Heart right ventricle (tissue), 16 donors: ENCODE data around the gene TNNT3. TPM values are rescaled to one million over a fixed set of nuclear protein-coding genes. Genes with fewer than 3 reads are reported as not detected.
A peak's percentile ranks its signal among the peaks of the same experiment; 100 is the strongest.

Experiments
- ATAC-seq, 8 donors: fragments of 200-7000 bp; cut with Tn5 transposase; one replicate each; pipeline ENCODE4 v1.9.1; 2020; ENCODE audit warnings: mild to moderate bottlenecking in 8 of 8, moderate library complexity in 8 of 8, moderate number of reproducible peaks in 1 of 8
- DNase-seq, 2 donors: peaks; one replicate each; pipeline ENCODE4 v3.0.0-alpha.2; 2020
- H3K27ac ChIP-seq, 10 donors: fragments of 200-600 bp; sonication (generic) in 2 of 10; one replicate each; pipeline versions ENCODE4 v1.5.0 to v1.8.0; 2020 to 2022; ENCODE audit warnings: mild to moderate bottlenecking in 3 of 10
- H3K27me3 ChIP-seq, 7 donors: fragments of 200-600 bp; one replicate each; pipeline ENCODE4 v1.8.0; 2021 to 2022; ENCODE audit warnings: mild to moderate bottlenecking in 2 of 7
- H3K36me3 ChIP-seq, 9 donors: fragments of 200-600 bp; sonication (generic) in 1 of 9; one replicate each; pipeline versions ENCODE4 v1.5.0 to v1.8.0; 2020 to 2022; ENCODE audit warnings: mild to moderate bottlenecking in 2 of 9
- H3K4me1 ChIP-seq, 9 donors: fragments of 200-600 bp; sonication (generic) in 1 of 9; one replicate each; pipeline versions ENCODE4 v1.5.0 to v1.8.0; 2020 to 2022; ENCODE audit warnings: mild to moderate bottlenecking in 4 of 9
- H3K4me3 ChIP-seq, 10 donors: fragments of 200-600 bp; sonication (generic) in 2 of 10; one replicate each; pipeline versions ENCODE4 v1.5.0 to v1.8.0; 2020 to 2022; ENCODE audit warnings: mild to moderate bottlenecking in 7 of 10, moderate library complexity in 2 of 10
- H3K9me3 ChIP-seq, 11 donors: fragments of 200-600 bp in 10 of 11; sonication (generic) in 2 of 11; one replicate each; pipeline versions ENCODE4 v1.5.0 to v1.8.0; 2013 to 2022; ENCODE audit warnings: mild to moderate bottlenecking in 2 of 11, control low read depth in 1 of 11, moderate library complexity in 1 of 11
- CTCF ChIP-seq, 9 donors: fragments of 200-600 bp; sonication (generic) in 2 of 9; IDR thresholded peaks; one replicate each; pipeline versions ENCODE4 v1.5.0 to v1.8.0; 2021 to 2022; ENCODE audit warnings: antibody characterized with exemption in 9 of 9, mild to moderate bottlenecking in 5 of 9, moderate library complexity in 1 of 9
- WGBS, 2 donors: extraction: QIAGEN DNeasy Blood & Tissue Kit; methylation state at CpG; one replicate each; pipeline ENCODE4 v1.1.7; 2013; ENCODE audit warnings: inconsistent platforms in 1 of 2; 5-methylcytosine and 5-hydroxymethylcytosine counted together
- intact Hi-C, 10 donors: fragments of 100-400 bp; cut with DNase I; formaldehyde crosslinking; loops; one replicate each; pipeline versions ENCODE4 v1.11.1 to v1.14.2; 2022
- polyA plus RNA-seq, 2 donors: library from polyadenylated mRNA; stranded (reverse); fragments of 200-250 nt; gene quantifications; one replicate each; pipeline ENCODE4 v1.2.3, GENCODE V29; 2013
- total RNA-seq, 10 donors: library from RNA; stranded (reverse); fragmentation: NEBNext Ultra II Directional in 3 of 10; extraction: Animal tissue kit (Norgen Biotek cat#: 25700) in 3 of 10; gene quantifications; one replicate each; pipeline versions ENCODE4 v1.2.1 to v1.2.4, GENCODE V29; 2021 to 2023
- donor health status: Arrhythmogenic right ventricular cardiomyopathy.
- donor health status: ischemic (EF 13 %, LVEDD 7.1; RV severe dilation, severe dysfunction).
- donor health status: healthy with polysubstance abuse.
- donor health status: DM: no; HTN: yes; CAD: no.
- donor health status: DM: no; HTN: no; CAD: no.
- donor health status: ischemic (EF 25% LVEDD 6.9; RV normal size, moderate dysfunction).
- donor health status: ischemic (EF 25% LVEDD 5.7; RV mildly dilated, moderate dysfunction).
- donor health status: healthy.
- donor health status: DM: yes; HTN: yes; CAD: no.
- donor health status: Ischemic cardiomyopathy.
- donor health status: ischemic (EF 35%, LVEDD 5.7; RV mildly dilated, moderate dysfunction).
- donor health status: nonischemic (EF 11% LVEDD 7.7; RV severe dilation, severe dysfunction).
- donor health status: DM: yes; HTN: yes; CAD: no.
- donor health status: PGD.
- donor health status: ischemic (EF 29% LVEDD 5.4; RV normal size, mild dysfunction).
- donor health status: nonischemic (EF 23%, LVEDD 6.1; RV moderate dilation, normal function).

Gene TNNT3
- total and polyA plus RNA-seq, 12 donors = 12.5 to 49.9 (median 44.4) TPM

GRCh38 chr11:1920128-1920908, 815 bp downstream of the TNNT3 start:
- 74 to 82% methylated on average over 25 of the region's 25 CpGs for WGBS, 2 donors
- H3K36me3 ChIP-seq = no peaks in the 10 kb centered on the region
- peaks cover 37 to 88% (median 59%) of the 10 kb centered on the region in 9 donors for H3K4me1 ChIP-seq
- H3K27me3 ChIP-seq = no peaks in the 10 kb centered on the region
- H3K4me3 ChIP-seq = peak overlapping the region in 8 of 10 donors; percentile 22 to 53 (median 36)
- intact Hi-C loops = loop anchor here in 2 of 10 donors (5.0 kb wide), 2 partner anchors 38 to 232 kb away; no protein-coding TSS in a partner anchor
- ATAC-seq (no peak), DNase-seq (no peak)
- H3K9me3 ChIP-seq = no peaks in the 10 kb centered on the region
- peak overlapping the region; percentile 68 to 94 (median 81) for H3K27ac ChIP-seq
- TF ChIP-seq CTCF (IDR thresholded peaks at IDR 0.05) = no peak

- WGBS, 2 donors = 59 to 77% methylated on average over 21 of the region's 21 CpGs
- Histone ChIP-seq H3K36me3 (no peaks in the 10 kb centered on the region), H3K4me1 (peaks cover 45 to 93% (median 62%) of the 10 kb centered on the region in 9 donors), H3K9me3 (no peaks in the 10 kb centered on the region), H3K27me3 (no peaks in the 10 kb centered on the region), H3K4me3 (peak overlapping the region in 8 of 10 donors; percentile 0 to 53 (median 36)), H3K27ac (peak overlapping the region; percentile 68 to 94 (median 81))
- no peak for TF ChIP-seq CTCF (IDR thresholded peaks at IDR 0.05)
- no peak for ATAC-seq
- DNase-seq = no peak
- intact Hi-C loops = loop anchor here in 2 of 10 donors (5.0 kb wide), 2 partner anchors 39 to 231 kb away; no protein-coding TSS in a partner anchor
These were observed 1.5 kb downstream of the TNNT3 start for GRCh38 chr11:1920909-1921573.

GRCh38 chr11:1921574-1922141, 2.2 kb downstream of the TNNT3 start:
- Histone ChIP-seq H3K27me3 (no peaks in the 10 kb centered on the region), H3K36me3 (no peaks in the 10 kb centered on the region), H3K4me1 (peaks cover 43 to 93% (median 63%) of the 10 kb centered on the region in 9 donors), H3K4me3 (peak overlapping the region in 7 of 10 donors; percentile 1 to 53 (median 37)), H3K27ac (peak overlapping the region; percentile 68 to 94 (median 81)), H3K9me3 (no peaks in the 10 kb centered on the region)
- DNase-seq = peak in 1 of 2 donors; percentile 67
- WGBS, 2 donors = 41 to 42% methylated on average over 18 of the region's 18 CpGs
- ATAC-seq = peak in 7 of 8 donors; percentile 6 to 51 (median 40)
- TF ChIP-seq CTCF (IDR thresholded peaks at IDR 0.05) = no peak
- intact Hi-C loops = loop anchor here in 2 of 10 donors (5.0 kb wide), 2 partner anchors 39 to 231 kb away; no protein-coding TSS in a partner anchor
